Glutamatergic neuron (in vitro differentiated cells): ENCODE results near the gene PAQR8. TPM values are rescaled to one million over a fixed set of nuclear protein-coding genes. Genes with fewer than 3 reads are reported as not detected.

Experiments
- DNase-seq: peaks from one replicate; pipeline ENCODE4 v3.0.0; 2022
- H3K27ac Mint-ChIP-seq: one replicate; pipeline ENCODE4 v1.8.0; 2020; ENCODE audit warnings: mild to moderate bottlenecking, mixed read lengths, inconsistent platforms; ENCODE audit not compliant: unreplicated experiment
- H3K27me3 Mint-ChIP-seq: one replicate; pipeline ENCODE4 v1.8.0; 2020; ENCODE audit warnings: mild to moderate bottlenecking, moderate library complexity, mixed read lengths, inconsistent platforms; ENCODE audit not compliant: unreplicated experiment
- H3K36me3 Mint-ChIP-seq: one replicate; pipeline ENCODE4 v1.8.0; 2020; ENCODE audit warnings: mild to moderate bottlenecking, mixed read lengths, inconsistent platforms; ENCODE audit not compliant: unreplicated experiment
- H3K4me1 Mint-ChIP-seq: one replicate; pipeline ENCODE4 v1.8.0; 2020; ENCODE audit warnings: mild to moderate bottlenecking, low read depth, mixed read lengths, inconsistent platforms; ENCODE audit not compliant: unreplicated experiment
- H3K4me3 Mint-ChIP-seq: one replicate; pipeline ENCODE4 v1.8.0; 2020; ENCODE audit warnings: mild to moderate bottlenecking, mixed read lengths, inconsistent platforms; ENCODE audit not compliant: unreplicated experiment
- H3K9me3 Mint-ChIP-seq: one replicate; pipeline ENCODE4 v1.8.0; 2020; ENCODE audit warnings: mild to moderate bottlenecking, moderate library complexity, mixed read lengths, inconsistent platforms; ENCODE audit not compliant: unreplicated experiment
- CTCF ChIP-seq: fragments of 200-600 bp; sonication (generic); IDR thresholded peaks from one replicate; pipeline ENCODE4 v1.5.0; 2021; ENCODE audit not compliant: partially characterized antibody, unreplicated experiment
- total RNA-seq: library from RNA; stranded (reverse); fragmentation: NEBNext Ultra II Directional; extraction: Animal tissue kit (Norgen Biotek cat#: 25700); gene quantifications from one replicate; pipeline ENCODE4 v1.2.1, GENCODE V29; 2021; ENCODE audit not compliant: unreplicated experiment

Gene PAQR8
- total RNA-seq, 1 donor from 2014 or later: 2.7 TPM

- no peaks in the 10 kb centered on the region for H3K36me3 Mint-ChIP-seq
- no peaks in the 10 kb centered on the region for H3K27me3 Mint-ChIP-seq
- no peak overlapping the region for H3K27ac Mint-ChIP-seq
- no peak for TF ChIP-seq CTCF
- no peaks in the 10 kb centered on the region for H3K4me1 Mint-ChIP-seq
- peaks cover 1% of the 10 kb centered on the region for H3K9me3 Mint-ChIP-seq
- DNase-seq: no peak
- H3K4me3 Mint-ChIP-seq: no peak overlapping the region
These were observed 77.0 kb downstream of the PAQR8 start for GRCh38 chr6:52438926-52439325.

- no peak for DNase-seq
- no peak for TF ChIP-seq CTCF
- Mint-ChIP-seq H3K9me3 (no peaks in the 10 kb centered on the region), H3K27me3 (no peaks in the 10 kb centered on the region), H3K27ac (no peak overlapping the region), H3K4me1 (no peaks in the 10 kb centered on the region), H3K4me3 (no peak overlapping the region), H3K36me3 (peaks cover 11% of the 10 kb centered on the region)
These were observed 92.6 kb downstream of the PAQR8 start for GRCh38 chr6:52454556-52454955.

GRCh38 chr6:52457096-52457495 is 95.1 kb downstream of the PAQR8 start:
- H3K4me3 Mint-ChIP-seq: no peak overlapping the region
- H3K9me3 Mint-ChIP-seq: no peaks in the 10 kb centered on the region
- H3K27ac Mint-ChIP-seq: no peak overlapping the region
- no peaks in the 10 kb centered on the region for H3K4me1 Mint-ChIP-seq
- TF ChIP-seq CTCF: no peak
- no peak for DNase-seq
- H3K36me3 Mint-ChIP-seq: no peaks in the 10 kb centered on the region
- peaks cover 2% of the 10 kb centered on the region for H3K27me3 Mint-ChIP-seq

Other genes with a start within 250 kb of the PAQR8 start
- not detected for gene IL17A, start 175.8 kb upstream of the PAQR8 start, total RNA-seq
- gene IL17F, start 117.7 kb upstream of the PAQR8 start, total RNA-seq: not detected
- 21.5 TPM for gene MCM3, start 77.4 kb upstream of the PAQR8 start, total RNA-seq
- gene EFHC1, start 58.2 kb downstream of the PAQR8 start, total RNA-seq: 25.6 TPM
- gene TRAM2, start 214.9 kb downstream of the PAQR8 start, total RNA-seq: 16.2 TPM